Measurements from ENCODE around the gene NFAT5.
"Not testable (repeated sequence)": the region's sequence is repeated elsewhere in the genome, so short reads cannot be mapped to it uniquely, and the experiment has no call there.

The NFAT5 gene

GRCh38 chr16:69707920-69708683, 142.3 kb downstream of the NFAT5 start:
- no peak for DNase-seq

- DNase-seq: peak; percentile 64 to 87 (median 78)
These were observed 143.8 kb downstream of the NFAT5 start for GRCh38 chr16:69709456-69710084.

- DNase-seq: no peak
These were observed 145.5 kb downstream of the NFAT5 start for GRCh38 chr16:69711115-69711740.

- DNase-seq: no peak
These were observed 146.5 kb downstream of the NFAT5 start for GRCh38 chr16:69712277-69712676.

- DNase-seq: no peak
These were observed 147.3 kb downstream of the NFAT5 start for GRCh38 chr16:69712914-69713581.

GRCh38 chr16:69717066-69717465, 151.3 kb downstream of the NFAT5 start:
- no peak for DNase-seq

GRCh38 chr16:69718111-69718764, 152.5 kb downstream of the NFAT5 start:
- DNase-seq: no peak

GRCh38 chr16:69720822-69721430, 155.2 kb downstream of the NFAT5 start:
- no peak for DNase-seq

- no peak for DNase-seq
These were observed 155.7 kb downstream of the NFAT5 start for GRCh38 chr16:69721441-69721957.

- DNase-seq: no peak
These were observed 158.7 kb downstream of the NFAT5 start for GRCh38 chr16:69724414-69724873.

- peak; percentile 32 to 33 (median 32) for DNase-seq
These were observed 159.3 kb downstream of the NFAT5 start for GRCh38 chr16:69724981-69725479.

- DNase-seq: no peak
These were observed 159.9 kb downstream of the NFAT5 start for GRCh38 chr16:69725480-69726312.

- peak; percentile 91 to 94 (median 92) for DNase-seq
These were observed 160.7 kb downstream of the NFAT5 start, which contains the start of gene NQO1 for GRCh38 chr16:69726313-69727060. Gene NQO1, minus strand, starts transcription at chr16:69726560. Its CDS starts 121 bp downstream, at chr16:69726439.

GRCh38 chr16:69727916-69728270, 162.1 kb downstream of the NFAT5 start:
- no peak for DNase-seq

GRCh38 chr16:69729030-69729429, 163.3 kb downstream of the NFAT5 start:
- DNase-seq: not testable (repeated sequence)

- not testable (repeated sequence) for DNase-seq
These were observed 165.5 kb downstream of the NFAT5 start for GRCh38 chr16:69731280-69731679.

- DNase-seq: no peak
These were observed 166.3 kb downstream of the NFAT5 start for GRCh38 chr16:69732101-69732500.

- DNase-seq: peak in 1 of 3 donors; percentile 29
These were observed 175.8 kb downstream of the NFAT5 start for GRCh38 chr16:69741519-69741918.

GRCh38 chr16:69741951-69742904, 176.5 kb downstream of the NFAT5 start:
- DNase-seq: peak in 1 of 3 donors; percentile 32

Measured in suppressor macrophage treated with lipopolysaccharide for 1 hour (primary cell).